Measurements from ENCODE around the gene VSTM4.

Gene VSTM4

DNA sequence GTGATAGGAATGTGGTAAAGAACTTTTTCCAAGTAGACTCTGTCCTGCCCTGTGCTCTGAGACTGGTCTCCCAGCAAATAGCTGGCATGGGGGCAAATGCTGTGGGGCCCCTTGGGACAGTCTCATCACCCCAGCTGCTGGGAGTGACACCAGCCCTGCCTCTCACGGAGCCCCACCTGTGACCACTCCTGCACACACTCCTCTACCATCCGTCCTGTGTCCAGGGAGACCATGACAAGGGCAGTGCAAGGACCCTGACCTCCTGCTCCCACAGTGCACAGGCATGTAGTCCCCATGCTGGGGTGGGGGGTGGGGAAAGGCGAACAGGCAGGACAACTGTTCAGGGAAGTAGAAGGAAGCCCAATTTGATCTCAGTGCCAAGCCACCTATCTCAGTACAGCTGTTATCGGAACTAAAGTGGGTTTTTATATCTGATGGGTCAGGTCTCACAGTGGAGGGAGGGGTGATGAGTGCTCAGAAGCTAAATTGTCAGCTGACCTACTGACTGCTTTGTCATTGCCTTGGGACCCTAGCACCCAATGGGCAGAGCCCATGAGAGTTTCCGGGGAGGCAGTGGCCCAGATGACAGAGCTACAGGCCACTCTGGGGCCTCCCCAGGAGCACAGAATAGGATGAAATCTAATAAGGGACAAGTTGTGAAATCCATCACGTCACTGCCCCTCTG is 24.5 kb downstream of the VSTM4 start:
- no peak for DNase-seq

DNA sequence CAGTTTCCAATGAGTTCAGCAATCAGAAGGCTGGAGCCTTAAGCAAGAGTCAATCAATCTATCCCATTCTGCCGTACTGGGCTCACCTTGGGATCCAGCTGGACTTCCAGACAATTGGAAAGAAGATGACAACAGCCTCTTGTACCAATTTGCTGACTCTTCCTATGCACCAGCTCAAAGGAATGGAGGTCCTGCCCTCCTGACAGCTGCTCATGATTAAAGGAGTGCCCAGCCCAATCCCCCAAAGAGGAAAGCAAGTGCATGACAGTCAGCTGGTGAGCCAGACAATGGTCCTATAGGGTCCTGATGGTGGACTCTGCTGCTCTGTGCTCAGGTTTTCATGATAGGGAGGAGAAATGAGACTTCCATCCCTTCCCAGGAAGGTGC is 25.1 kb downstream of the VSTM4 start:
- no peak for DNase-seq

GRCh38 chr10:49089557-49090188 is 25.6 kb downstream of the VSTM4 start:
- no peak for DNase-seq

GRCh38 chr10:49089152-49089551 is 26.2 kb downstream of the VSTM4 start:
- DNase-seq = no peak

DNA sequence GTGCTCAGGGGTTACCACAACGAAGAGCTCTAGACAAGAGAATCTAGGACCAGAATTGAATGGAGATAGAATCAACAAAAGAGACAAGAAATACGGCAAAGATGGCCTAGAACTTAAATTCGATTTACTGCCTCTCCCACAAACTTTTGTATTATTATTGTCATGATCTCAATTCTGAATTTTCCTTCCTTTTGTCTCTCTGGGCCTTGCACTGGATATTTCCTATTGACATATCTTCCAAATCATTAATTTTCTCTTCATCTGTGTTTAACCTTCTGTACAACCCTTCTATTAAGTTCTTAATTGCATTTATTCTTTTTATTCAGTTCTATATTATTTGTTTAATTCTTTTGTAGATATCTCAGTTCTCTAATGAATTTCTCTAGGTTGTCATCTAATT is 28.4 kb downstream of the VSTM4 start:
- DNase-seq = no peak

DNA sequence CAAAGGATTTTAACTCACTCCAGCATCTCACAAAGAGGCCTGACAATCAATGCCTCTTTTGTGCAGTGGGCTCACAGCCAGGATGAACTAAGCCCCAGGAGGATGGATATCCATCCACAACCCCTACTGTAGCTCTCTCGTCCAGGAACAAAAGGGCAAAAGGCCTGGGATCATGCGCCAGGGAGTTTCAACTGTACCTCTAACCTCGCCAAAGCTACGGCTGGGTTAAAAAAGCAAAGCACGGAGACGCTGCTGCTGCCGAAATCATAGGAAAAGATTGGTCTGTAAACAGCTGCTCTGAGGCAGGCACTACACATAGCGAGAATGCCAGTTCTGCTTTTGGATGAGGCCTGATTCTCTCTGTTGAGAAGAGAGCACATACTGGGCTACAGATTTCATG is 32.1 kb downstream of the VSTM4 start:
- no peak for DNase-seq

GRCh38 chr10:49082766-49083165 is 32.6 kb downstream of the VSTM4 start:
- DNase-seq = no peak

GRCh38 chr10:49081547-49082275 is 33.6 kb downstream of the VSTM4 start:
- no peak for DNase-seq

DNA sequence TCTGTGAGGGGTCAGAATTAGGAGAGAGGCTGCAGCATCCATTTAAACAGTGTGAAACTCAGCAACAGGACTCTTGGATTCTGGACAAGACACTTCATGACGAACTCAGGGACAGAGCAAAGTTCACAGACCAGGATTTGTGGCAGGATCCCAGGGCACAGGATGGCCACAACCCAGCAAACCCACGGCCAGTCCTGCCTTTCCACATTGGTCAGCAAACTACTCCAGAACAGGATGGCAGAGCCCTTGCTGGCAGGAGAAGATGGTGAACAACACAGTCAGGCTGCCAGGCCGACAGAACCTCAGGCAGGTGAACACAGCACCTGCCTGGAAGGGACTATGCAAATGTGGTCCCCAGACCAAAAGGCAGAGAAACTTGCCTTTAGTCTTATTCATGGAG is 34.4 kb downstream of the VSTM4 start:
- DNase-seq = no peak

DNA sequence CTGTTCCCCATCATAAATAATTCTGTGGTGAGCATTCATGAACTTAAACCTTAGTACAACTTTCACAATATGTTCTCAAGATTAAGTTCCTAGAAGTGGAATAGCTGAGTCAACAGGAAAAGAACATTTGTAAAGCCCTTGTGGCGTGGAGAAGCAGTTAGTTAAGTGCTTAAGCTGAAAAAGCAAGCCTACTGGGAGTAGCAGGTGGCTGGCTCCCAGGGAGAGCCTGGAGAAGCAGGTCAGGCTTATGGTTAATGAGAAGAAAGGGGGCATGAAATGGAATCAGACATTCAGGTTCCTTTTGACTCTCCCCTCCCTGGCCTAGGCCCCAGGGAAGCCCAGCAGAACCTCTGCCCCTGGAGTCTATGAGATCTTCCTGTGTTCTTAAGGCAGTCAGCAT is 35.3 kb downstream of the VSTM4 start:
- DNase-seq = peak; percentile 23

DNA sequence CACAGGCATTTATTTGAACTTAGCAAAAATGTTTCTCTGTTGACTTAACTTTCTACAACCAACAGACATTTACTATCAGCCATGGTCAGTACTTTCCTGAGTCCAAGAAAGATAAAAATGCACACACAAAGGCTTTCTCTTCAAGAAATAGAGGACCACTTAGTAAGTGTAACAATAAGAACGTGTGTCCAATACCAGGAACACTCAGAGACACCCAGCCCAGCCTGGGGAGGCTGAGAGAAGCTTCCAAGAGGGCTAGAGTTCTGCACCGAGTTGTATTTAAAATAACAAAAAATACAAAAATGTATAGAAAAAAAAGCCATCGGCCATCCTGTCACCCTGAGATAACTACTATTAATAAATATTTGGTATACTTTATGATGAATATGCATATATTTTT is 35.8 kb downstream of the VSTM4 start:
- no peak for DNase-seq

- DNase-seq = no peak
Measured at GRCh38 chr10:49079072-49079471, 36.2 kb downstream of the VSTM4 start.

DNA sequence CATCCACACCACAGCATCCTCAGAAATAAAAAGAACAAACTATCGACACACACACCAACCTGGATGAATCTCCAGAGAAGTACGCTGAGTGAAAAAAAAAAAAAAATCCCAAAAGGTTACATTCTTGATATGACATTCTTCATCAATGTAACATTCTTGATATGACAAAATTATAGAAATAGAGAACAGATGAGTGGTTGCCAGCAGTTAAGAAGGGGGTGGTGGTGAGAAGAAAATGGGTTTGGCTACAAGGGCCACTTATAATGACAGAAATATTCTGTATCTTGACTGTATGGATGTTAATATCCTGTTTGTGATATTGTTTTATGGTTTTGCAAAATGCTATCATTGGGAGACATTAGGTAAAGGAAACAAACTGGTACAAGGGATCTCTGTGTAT is 36.9 kb downstream of the VSTM4 start:
- no peak for DNase-seq

GRCh38 chr10:49076741-49077521 is 38.4 kb downstream of the VSTM4 start:
- no peak for DNase-seq

- DNase-seq = no peak
Measured at GRCh38 chr10:49076319-49076718, 39.0 kb downstream of the VSTM4 start.

DNA sequence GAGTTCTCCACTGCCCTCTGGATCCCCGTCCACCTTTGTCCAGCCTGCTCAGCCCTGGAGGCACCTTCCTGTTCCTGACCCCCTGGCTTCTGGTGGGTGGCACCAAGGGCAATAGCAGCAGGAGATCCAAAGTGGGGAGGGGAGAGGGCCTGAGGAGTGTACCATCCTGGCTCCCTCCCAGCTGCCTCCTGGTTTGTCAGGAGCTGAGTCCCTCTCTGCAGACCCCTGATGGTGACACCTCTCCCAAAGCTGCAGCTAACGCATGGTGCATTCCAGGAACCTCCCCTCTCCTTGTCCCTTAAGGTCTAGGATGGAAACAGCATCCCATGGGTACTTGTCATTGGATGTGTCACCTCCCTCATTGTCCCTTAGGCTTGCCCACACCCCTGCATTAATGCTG is 39.6 kb downstream of the VSTM4 start:
- no peak for DNase-seq

- DNase-seq = no peak
Measured at GRCh38 chr10:49074836-49075682, 40.3 kb downstream of the VSTM4 start.

GRCh38 chr10:49072166-49072885 is 43.0 kb downstream of the VSTM4 start:
- DNase-seq = no peak

GRCh38 chr10:49071160-49071761 is 44.1 kb downstream of the VSTM4 start:
- no peak for DNase-seq

DNA sequence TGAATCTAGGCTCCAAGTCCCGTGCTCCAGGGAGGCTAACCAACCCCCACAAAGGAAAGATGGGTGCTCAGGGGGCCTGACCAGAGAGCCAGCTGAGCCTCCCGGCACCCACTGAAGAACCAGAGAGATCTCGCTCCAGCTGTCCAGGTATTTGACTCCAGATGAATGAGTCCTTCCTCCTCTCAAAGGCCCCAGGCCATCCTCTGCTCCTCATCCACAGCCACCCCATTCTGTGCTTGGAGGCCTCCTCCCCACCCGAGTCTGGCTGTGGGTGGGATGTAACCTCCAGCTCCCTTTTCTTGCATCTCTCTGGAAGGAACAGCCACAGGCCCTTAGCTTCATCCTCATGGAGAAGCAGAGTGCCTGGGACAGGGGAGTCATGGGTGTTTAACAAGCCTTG is 44.6 kb downstream of the VSTM4 start:
- DNase-seq = no peak

GRCh38 chr10:49068672-49069217 is 46.6 kb downstream of the VSTM4 start:
- no peak for DNase-seq
